GM08714 (cell line): Measurements from ENCODE around the gene EXOC3L1.
A peak's percentile ranks its signal among the peaks of the same experiment; 100 is the strongest.

Source experiments
- H3K4me3 ChIP-seq: fragments of 200-500 bp; sonication (Bioruptor generic); 2 replicates; pipeline ENCODE4 v1.5.1; 2014; ENCODE audit warnings: mild to moderate bottlenecking, low read length, inconsistent platforms
- ZNF274 ChIP-seq: IDR thresholded peaks from 2 replicates; pipeline ENCODE4 v1.6.1; 2012; ENCODE audit warnings: mild to moderate bottlenecking, low read depth, low read length

EXOC3L1 gene

GRCh38 chr16:67228905-67229304, 39.0 kb upstream of the EXOC3L1 start:
- H3K4me3 ChIP-seq: no peak overlapping the region
- no peak for TF ChIP-seq ZNF274

DNA sequence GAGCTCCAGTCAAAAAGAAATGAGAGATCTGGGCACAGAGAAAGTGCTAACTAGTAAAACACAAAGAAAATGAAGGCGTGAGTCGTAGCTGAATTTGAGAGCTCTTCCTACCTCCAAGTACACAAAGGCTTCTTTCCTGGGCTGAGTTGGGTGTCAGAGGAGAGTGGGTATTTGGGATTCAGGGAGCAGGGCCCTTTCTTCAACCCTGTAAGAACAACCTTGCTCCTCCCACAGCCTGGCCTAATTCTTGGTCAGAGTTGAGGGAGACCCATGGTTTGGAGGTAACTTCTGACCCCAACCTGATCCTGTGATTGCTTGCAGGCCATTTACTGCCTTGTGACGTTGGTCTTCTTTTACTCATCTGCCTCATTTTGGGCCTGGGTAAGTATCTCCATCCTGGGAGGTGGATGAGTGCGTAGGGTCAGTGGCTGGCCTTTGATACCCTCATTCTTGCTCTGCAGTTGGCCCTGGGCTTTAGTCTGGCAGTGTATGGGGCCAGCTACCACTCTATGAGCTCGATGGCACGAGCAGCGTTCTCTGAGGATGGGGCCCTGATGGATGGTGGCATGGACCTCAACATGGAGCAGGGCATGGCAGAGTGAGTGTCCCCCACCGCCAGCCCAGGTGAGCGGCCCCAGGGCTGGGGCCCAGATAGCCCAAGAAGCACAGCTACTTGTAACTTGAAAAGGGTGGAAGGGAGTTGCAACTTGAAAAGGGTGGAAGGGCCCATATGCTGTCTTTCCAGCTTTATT, 38.3 kb upstream of the EXOC3L1 start:
- H3K4me3 ChIP-seq: peak overlapping the region; percentile 90
- no peak for TF ChIP-seq ZNF274

DNA sequence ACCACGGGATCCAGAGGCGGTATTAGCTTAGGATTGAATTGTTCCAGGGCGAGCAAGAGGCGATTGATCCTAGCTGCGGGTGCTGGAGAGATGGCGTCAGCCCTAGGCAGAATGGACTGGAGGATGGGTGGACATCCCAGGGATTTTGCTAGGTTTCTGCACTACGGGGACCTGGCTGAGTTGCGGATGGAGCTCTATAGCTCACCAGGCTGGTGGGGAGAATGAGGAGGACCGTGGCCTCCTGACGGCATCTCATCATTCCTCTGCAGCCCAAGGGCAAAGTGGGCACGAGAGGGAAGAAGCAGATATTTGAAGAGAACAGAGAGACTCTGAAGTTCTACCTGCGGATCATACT, 37.6 kb upstream of the EXOC3L1 start:
- peak overlapping the region; percentile 90 for H3K4me3 ChIP-seq
- no peak for TF ChIP-seq ZNF274

DNA sequence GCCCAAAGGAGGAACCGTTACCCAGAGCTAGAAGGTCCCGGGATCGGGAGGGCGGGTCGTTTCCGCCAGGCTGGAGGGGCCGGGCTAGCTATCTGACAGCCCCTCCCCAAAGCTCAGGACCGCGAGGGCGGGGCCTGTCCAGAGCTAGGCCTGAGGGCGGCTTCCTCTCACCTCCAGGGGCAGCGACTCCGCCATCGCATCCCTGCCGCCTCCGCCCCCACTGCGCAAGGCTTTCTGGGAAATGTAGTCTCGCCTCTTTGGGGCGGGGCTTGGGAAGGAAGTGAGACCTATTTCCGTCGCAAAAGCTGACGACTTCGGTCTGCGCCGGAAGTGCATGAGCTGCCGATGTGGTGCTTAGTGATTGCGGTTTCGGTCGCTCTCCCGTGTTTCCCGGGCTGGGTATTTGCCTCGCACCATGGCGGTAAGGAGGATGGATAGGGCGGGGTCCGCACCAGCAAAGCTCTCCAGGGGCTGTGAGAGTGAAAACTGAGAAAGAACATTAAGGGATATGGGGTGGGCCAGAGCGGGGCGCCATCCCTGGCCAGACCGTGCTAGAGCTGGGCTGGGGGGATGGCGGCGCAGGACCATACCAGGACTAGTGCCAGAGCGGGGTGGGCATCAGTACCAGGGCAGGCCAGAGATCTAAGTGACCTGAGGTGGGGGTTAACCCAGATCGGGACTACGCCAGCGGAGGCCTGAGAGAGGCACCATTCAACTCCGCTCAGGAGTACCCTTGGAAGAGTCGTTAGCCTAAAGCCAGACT, 37.0 kb upstream of the EXOC3L1 start, which contains the start of gene TMEM208:
TSS of gene TMEM208 (plus strand) at position 327 of the 763 bp plus-strand sequence. CDS start at position 416, 89 bp downstream.
- no peak for TF ChIP-seq ZNF274
- H3K4me3 ChIP-seq: peak within 1 kb of the TSS; percentile 90

DNA sequence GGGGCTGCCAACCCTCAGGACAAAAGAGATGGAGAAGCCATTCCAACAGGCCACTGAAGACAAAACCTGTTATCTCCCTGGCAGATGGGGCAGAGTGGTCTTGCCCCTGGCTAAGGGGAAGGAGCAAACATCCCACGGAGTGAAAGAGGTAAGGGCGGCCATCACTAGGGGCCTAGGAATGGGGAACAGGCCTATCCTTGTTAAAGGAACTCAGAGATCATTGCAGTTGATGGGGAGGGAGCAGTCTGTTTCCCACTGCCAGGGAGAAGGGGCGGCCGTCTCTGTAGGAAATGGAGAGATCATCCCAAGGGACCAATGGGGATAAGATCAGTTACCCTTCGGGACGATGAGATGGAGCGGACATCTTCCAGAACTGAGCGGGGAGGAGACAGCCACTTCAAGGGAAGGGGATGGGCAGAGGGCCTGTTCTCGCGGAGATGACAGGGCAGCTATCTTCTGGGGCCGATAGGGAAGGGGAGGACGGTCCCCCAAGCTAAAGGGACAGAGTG, 36.4 kb upstream of the EXOC3L1 start:
- TF ChIP-seq ZNF274: no peak

GRCh38 chr16:67223992-67224391, 34.1 kb upstream of the EXOC3L1 start:
- TF ChIP-seq ZNF274: no peak

More for the DNA sequence above, 36.4 kb upstream of the EXOC3L1 start:
- peak overlapping the region; percentile 87 for H3K4me3 ChIP-seq

DNA sequence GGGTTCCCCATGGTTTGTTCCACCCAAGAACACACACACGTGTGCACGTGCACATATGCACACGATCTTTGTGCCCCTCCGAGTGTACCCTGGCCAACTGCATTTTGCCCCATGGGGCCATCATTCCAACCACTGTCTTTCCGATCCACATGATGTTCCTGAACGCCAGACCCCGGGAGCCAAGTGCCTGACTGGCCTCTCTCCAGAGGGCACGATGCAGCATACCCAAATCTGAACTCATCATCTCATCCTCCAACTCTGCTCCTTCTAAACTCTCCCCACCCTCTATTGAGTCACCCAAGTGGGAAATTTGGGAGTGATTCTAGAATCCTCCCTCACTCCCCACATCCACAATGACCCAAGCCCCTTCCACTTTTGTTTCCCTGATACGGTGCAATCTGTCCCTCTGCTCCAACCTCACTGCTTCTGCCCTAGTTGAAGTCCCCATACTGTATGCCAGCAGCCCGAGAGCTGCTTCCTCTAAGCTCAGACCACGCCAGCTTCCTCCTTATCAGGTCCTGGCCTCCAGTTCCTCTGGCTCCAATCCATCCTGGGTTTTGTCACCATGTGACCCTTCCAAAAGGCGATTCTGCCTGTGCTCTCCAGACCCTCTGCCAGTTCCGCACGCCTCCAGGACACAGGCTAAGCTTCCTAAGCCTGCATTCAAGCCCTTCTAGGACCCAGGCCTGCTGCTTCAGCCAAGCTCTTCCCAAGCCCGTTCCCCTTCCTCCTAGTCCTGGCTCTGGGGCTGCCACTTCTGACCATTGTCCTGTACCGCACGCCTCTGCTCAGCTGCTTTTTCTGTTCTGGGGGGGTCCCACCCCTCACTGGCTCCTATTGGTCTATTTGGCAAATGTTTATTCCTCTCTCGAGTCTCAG, 26.9 kb upstream of the EXOC3L1 start:
- no peak overlapping the region for H3K4me3 ChIP-seq
- no peak for TF ChIP-seq ZNF274

More at GRCh38 chr16:67223992-67224391, 34.1 kb upstream of the EXOC3L1 start:
- H3K4me3 ChIP-seq: no peak overlapping the region

DNA sequence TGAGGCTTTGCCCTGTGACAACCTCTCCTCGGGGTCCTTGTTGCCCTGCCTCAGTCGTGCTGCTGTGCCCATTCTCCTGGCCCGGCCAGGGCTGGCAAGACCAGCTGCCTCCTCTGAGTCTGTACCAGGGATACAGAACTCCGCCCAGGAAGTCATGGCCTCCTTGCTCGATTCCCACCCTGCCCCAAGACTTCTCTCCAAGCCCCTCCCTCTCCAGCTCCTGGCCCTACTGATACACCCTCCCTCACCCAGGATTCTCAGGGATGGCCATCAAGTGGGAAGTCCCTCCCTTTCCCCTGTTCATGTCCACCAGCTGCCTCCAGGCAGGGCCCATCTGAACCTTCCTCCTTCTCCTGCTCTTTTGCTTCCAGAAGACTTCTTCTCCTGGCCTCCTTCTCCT, 25.8 kb upstream of the EXOC3L1 start:
- TF ChIP-seq ZNF274: no peak

GRCh38 chr16:67213197-67214019, 23.5 kb upstream of the EXOC3L1 start:
- no peak overlapping the region for H3K4me3 ChIP-seq
- TF ChIP-seq ZNF274: no peak

More for the DNA sequence above, 25.8 kb upstream of the EXOC3L1 start:
- H3K4me3 ChIP-seq: no peak overlapping the region

GRCh38 chr16:67212766-67213165, 22.8 kb upstream of the EXOC3L1 start:
- no peak overlapping the region for H3K4me3 ChIP-seq
- TF ChIP-seq ZNF274: no peak

GRCh38 chr16:67211674-67212073, 21.7 kb upstream of the EXOC3L1 start:
- no peak for TF ChIP-seq ZNF274
- no peak overlapping the region for H3K4me3 ChIP-seq

GRCh38 chr16:67210069-67210937, 20.4 kb upstream of the EXOC3L1 start:
- no peak for TF ChIP-seq ZNF274
- H3K4me3 ChIP-seq: no peak overlapping the region

DNA sequence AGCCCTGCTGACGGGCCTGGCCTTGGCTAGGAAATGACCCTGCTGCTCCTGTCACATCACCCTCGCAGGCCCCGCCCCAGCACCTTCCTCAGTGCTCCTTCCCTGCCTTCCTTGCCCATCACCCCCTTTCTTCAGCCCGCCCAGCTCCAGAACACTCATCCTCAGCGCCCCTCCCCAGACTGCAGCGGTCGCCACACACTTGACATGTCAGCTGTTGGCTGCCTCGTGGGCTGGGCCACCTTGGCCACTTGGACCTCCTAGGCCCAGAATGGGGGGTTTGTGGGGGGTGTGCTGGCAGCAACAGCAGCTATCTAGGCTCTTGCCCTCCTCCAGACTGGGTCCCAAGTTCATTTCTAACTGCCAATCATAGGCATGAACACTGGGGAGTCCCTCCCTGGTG, 19.6 kb upstream of the EXOC3L1 start:
- no peak for TF ChIP-seq ZNF274
- H3K4me3 ChIP-seq: no peak overlapping the region
